HepG2 (cell line): ENCODE measurements around the gene MS4A6A. TPM values are rescaled to one million over a fixed set of nuclear protein-coding genes. Genes with fewer than 3 reads are reported as not detected.

Experiments used
- ATAC-seq: fragments of 200-7000 bp; cut with Tn5 transposase; 3 replicates; pipeline ENCODE4 v1.9.1; 2020; ENCODE audit warnings: mild to moderate bottlenecking, moderate library complexity
- BruUV-seq: library from RNA; stranded (reverse); fragments of 400-500 nt; replicated peaks from 2 replicates; lab custom pipeline; 2021; lab: Mats Ljungman, UMichigan
- CTCF ChIA-PET: fragments of 300-600 bp; formaldehyde crosslinking; extraction: SDS; loops from one replicate; lab custom pipeline; 2021; ENCODE audit warnings: low total read pairs, inconsistent platforms, low intra/inter-chr PET ratio; lab: Yijun Ruan, JAX
- POLR2A ChIA-PET: fragments of 350-600 bp; sonication (Branson Sonifier 250); formaldehyde crosslinking; loops from one replicate; lab custom pipeline; 2020; ENCODE audit warnings: antibody characterized with exemption, inconsistent platforms; lab: Yijun Ruan, JAX
- DNase-seq: peaks from one replicate; pipeline ENCODE4 v3.0.0-alpha.2; 2015; ENCODE audit warnings: low spot score
- FAIRE-seq: peaks from 3 replicates; lab custom pipeline; 2011; peaks lifted over from hg19 to GRCh38; lab: Jason Lieb, UNC
- H2AFZ ChIP-seq: one replicate; pipeline ENCODE4 v1.6.1; 2011; ENCODE audit warnings: low read length, inconsistent platforms
- H3K27ac ChIP-seq: fragments of 300-600 bp; 3 replicates; pipeline ENCODE4 v1.8.0; 2011; ENCODE audit warnings: mixed run types, mild to moderate bottlenecking, mixed read lengths, low read length, inconsistent platforms; ENCODE audit not compliant: insufficient read depth; ENCODE audit errors: extremely low read length
- H3K27me3 ChIP-seq, 2 experiments: fragments of 200-600 bp in 1 of 2; 2 replicates in 1 of 2; 3 replicates in 1 of 2; pipeline versions ENCODE4 v1.6.0 to v1.8.0; 2011; ENCODE audit warnings: low read length in 2 of 2, mild to moderate bottlenecking in 2 of 2, moderate library complexity in 2 of 2, inconsistent platforms in 1 of 2; ENCODE audit not compliant: insufficient read depth in 2 of 2, control insufficient read depth in 1 of 2
- H3K36me3 ChIP-seq, 2 experiments: fragments of 200-600 bp in 1 of 2; replicated peaks in 1 of 2; 2 replicates in 1 of 2; 3 replicates in 1 of 2; pipeline versions ENCODE4 v1.5.1 to v1.8.0; 2011; ENCODE audit warnings: low read length in 2 of 2, inconsistent platforms in 1 of 2; ENCODE audit not compliant: insufficient read depth in 2 of 2, control insufficient read depth in 1 of 2
- H3K4me1 ChIP-seq: 2 replicates; pipeline ENCODE4 v1.5.1; 2012; ENCODE audit warnings: low read length, inconsistent platforms; ENCODE audit not compliant: insufficient read depth
- H3K4me2 ChIP-seq: 2 replicates; pipeline ENCODE4 v1.6.0; 2011; ENCODE audit warnings: low read depth, low read length, inconsistent platforms
- H3K4me3 ChIP-seq, 3 experiments: fragments of 200-600 bp in 1 of 3; sonication (generic), shearing (Covaris generic) in 1 of 3; replicated peaks in 1 of 3; 2 replicates each; pipeline ENCODE4 v1.5.1; 2011 to 2016; ENCODE audit warnings: low read length in 3 of 3, inconsistent platforms in 2 of 3, low read depth in 2 of 3, mild to moderate bottlenecking in 2 of 3, control low read depth in 1 of 3, mixed read lengths in 1 of 3; ENCODE audit not compliant: insufficient read depth in 1 of 3
- H3K79me2 ChIP-seq: one replicate; pipeline ENCODE4 v1.6.1; 2011; ENCODE audit warnings: low read length, inconsistent platforms; ENCODE audit not compliant: insufficient read depth
- H3K9ac ChIP-seq: 2 replicates; pipeline ENCODE4 v1.6.0; 2011; ENCODE audit warnings: mild to moderate bottlenecking, low read depth, low read length, inconsistent platforms; ENCODE audit not compliant: insufficient read depth
- H3K9me3 ChIP-seq: 2 replicates; pipeline ENCODE4 v1.5.1; 2012; ENCODE audit warnings: mild to moderate bottlenecking, low read length
- H4K20me1 ChIP-seq: 2 replicates; pipeline ENCODE4 v1.6.0; 2011; ENCODE audit warnings: inconsistent platforms, mild to moderate bottlenecking, low read length, moderate library complexity; ENCODE audit not compliant: insufficient read depth
- AGO2 ChIP-seq: fragments of 200-400 bp; formaldehyde crosslinking; optimal IDR thresholded peaks from 2 replicates; pipeline ENCODE3; 2017; ENCODE audit warnings: mild to moderate bottlenecking, low read depth, low read length, moderate library complexity
- ATF7-NPFF ChIP-seq: sonication (generic); formaldehyde crosslinking; IDR thresholded peaks from 2 replicates; pipeline ENCODE4 v1.8.1; 2023; ENCODE audit warnings: mild to moderate bottlenecking, low read depth, missing genetic modification reagents, moderate library complexity
- HMGA1 ChIP-seq: sonication (generic); formaldehyde crosslinking; conservative IDR thresholded peaks from 2 replicates; pipeline ENCODE4 v1.4.0; 2020; ENCODE audit warnings: missing genetic modification reagents
- KAT2B ChIP-seq: fragments of 150-350 bp; IDR thresholded peaks from 2 replicates; pipeline ENCODE4 v1.6.1; 2014; ENCODE audit warnings: low read depth, low read length, borderline replicate concordance
- MLLT10 ChIP-seq: sonication (generic); formaldehyde crosslinking; IDR thresholded peaks from 2 replicates; pipeline ENCODE4 v1.4.0; 2020; ENCODE audit warnings: missing genetic modification reagents
- TOE1 ChIP-seq: sonication (generic); formaldehyde crosslinking; IDR thresholded peaks from 2 replicates; pipeline ENCODE4 v1.4.0; 2020; ENCODE audit warnings: mild to moderate bottlenecking, missing genetic modification reagents
- ZNF567 ChIP-seq: sonication (generic); formaldehyde crosslinking; IDR thresholded peaks from 2 replicates; pipeline ENCODE4 v1.8.1; 2023; ENCODE audit warnings: mild to moderate bottlenecking, missing genetic modification reagents, borderline replicate concordance
- ZNF644 ChIP-seq: IDR thresholded peaks from 2 replicates; pipeline ENCODE4 v1.6.1; 2016; ENCODE audit warnings: low read depth
- ZNF879 ChIP-seq: sonication (generic); formaldehyde crosslinking; IDR thresholded peaks from 2 replicates; pipeline ENCODE4 v1.8.1; 2023; ENCODE audit warnings: missing genetic modification reagents
- WGBS: methylation state at CpG from one replicate; pipeline ENCODE4 v1.1.6; 2017; ENCODE audit warnings: low lambda C conversion rate; 5-methylcytosine and 5-hydroxymethylcytosine counted together
- in situ Hi-C: cut with HindIII; loops from 2 replicates; pipeline ENCODE4 v1.10.0; 2017; ENCODE audit warnings: low pct_unique_long_range_greater_than_20kb; ENCODE audit not compliant: extremely low pct_ligation_motif_present
- intact Hi-C: fragments of 100-400 bp; cut with micrococcal nuclease; formaldehyde crosslinking; loops from one replicate; pipeline ENCODE4 v1.10.0; 2022; ENCODE audit not compliant: unreplicated experiment
- polyA plus RNA-seq, 8 experiments: library from polyadenylated mRNA; depleted of rRNA in 3 of 8; stranded (reverse) in 7 of 8; unstranded in 1 of 8; fragments of >200 nt; fragmentation: Illumina TruSeq in 4 of 8; extraction: Trizol in 4 of 8; gene quantifications; 2 replicates each; pipeline versions ENCODE4 v1.2.1 to v1.2.3, GENCODE V29; 2011 to 2016; ENCODE audit warnings: low read depth in 4 of 8, missing spikeins in 1 of 8, mixed read lengths in 1 of 8; ENCODE audit not compliant: insufficient read depth in 1 of 8
- total RNA-seq, 5 experiments: library from RNA; depleted of rRNA; stranded (reverse); fragments of >200 nt; fragmentation: Illumina TruSeq; extraction: Trizol; gene quantifications; 2 replicates each; pipeline ENCODE4 v1.2.3, GENCODE V29; 2016; ENCODE audit warnings: low read depth in 1 of 5
- TF ChIP-seq, protein P1 (sequence below): IDR thresholded peaks from 2 replicates; pipeline ENCODE4 v1.6.1; 2016; ENCODE audit warnings: missing compliant biosample characterization, missing genetic modification reagents, borderline replicate concordance
- TF ChIP-seq, protein P2 (sequence below), 2 experiments: sonication (generic) in 1 of 2; formaldehyde crosslinking in 1 of 2; IDR thresholded peaks; 2 replicates each; pipeline versions ENCODE4 v1.5.1 to v1.6.1; 2011 to 2020; ENCODE audit warnings: borderline replicate concordance in 1 of 2, low read depth in 1 of 2, low read length in 1 of 2, mild to moderate bottlenecking in 1 of 2, missing genetic modification reagents in 1 of 2, moderate library complexity in 1 of 2
- TF ChIP-seq, protein P3 (sequence below): sonication (generic); formaldehyde crosslinking; IDR thresholded peaks from 2 replicates; pipeline ENCODE4 v1.5.0; 2020; ENCODE audit warnings: missing genetic modification reagents
- TF ChIP-seq, protein P4 (sequence below): sonication (generic); formaldehyde crosslinking; IDR thresholded peaks from 2 replicates; pipeline ENCODE4 v1.4.0; 2020; ENCODE audit warnings: missing genetic modification reagents

The MS4A6A gene
- total and polyA plus RNA-seq, 2 of the 13 experiments (the other 11 are each of a cell fraction or from before 2014, with no cell fraction given): not detected

DNA sequence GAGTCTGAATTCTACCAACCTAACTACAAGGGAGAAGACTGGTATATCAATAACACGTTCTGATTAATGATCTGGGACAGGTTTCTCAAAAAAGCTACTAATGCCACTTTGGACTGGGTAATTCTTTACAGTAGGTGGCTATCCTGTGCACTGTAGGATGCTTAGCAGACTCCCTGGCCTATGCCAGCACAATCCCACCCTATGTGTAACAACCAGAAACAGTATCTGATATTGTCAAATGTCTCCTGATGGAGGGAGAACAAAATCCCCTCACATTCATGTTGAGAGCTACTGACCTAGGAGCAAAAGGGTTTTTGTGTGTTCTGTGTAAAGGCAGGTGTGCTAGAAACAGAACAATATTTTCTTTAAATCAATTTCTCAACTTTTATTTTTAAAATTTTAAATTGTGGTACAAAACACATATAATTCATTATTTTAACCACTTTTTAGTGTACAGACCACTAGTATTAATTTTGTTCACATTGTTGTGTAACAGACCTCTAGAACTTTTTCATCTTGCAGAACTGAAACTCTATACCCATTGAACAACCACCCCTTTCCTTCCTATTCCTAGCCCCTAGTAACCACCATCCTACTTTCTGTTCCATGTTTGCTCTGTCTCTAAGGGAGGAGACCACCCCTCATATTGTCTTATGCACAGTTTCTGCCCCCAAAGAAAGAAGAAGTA lies 2.1 kb upstream of the MS4A6A start:
- no TSS peak for BruUV-seq
- ATAC-seq: no peak
- H4K20me1 ChIP-seq: no peaks in the 10 kb centered on the region

More for the DNA sequence above, 2.1 kb upstream of the MS4A6A start:
- Histone ChIP-seq H3K4me1 (no peaks in the 10 kb centered on the region), H3K27ac (no peak overlapping the region), H3K9ac (no peak overlapping the region), H3K4me2 (no peak overlapping the region), H3K36me3 (no peaks in the 10 kb centered on the region), H3K79me2 (no peaks in the 10 kb centered on the region), H3K27me3 (no peaks in the 10 kb centered on the region; a peak in 1 of 5 replicates), H2AFZ (no peak overlapping the region), H3K4me3 (no peak overlapping the region), H3K9me3 (no peaks in the 10 kb centered on the region)
- CTCF ChIA-PET: no interaction called here
- FAIRE-seq (no peak), DNase-seq (no peak)
- in situ Hi-C loops: no loop called here
- POLR2A ChIA-PET: no interaction called here
- 0% methylated on average over 1 of the region's 1 CpG for WGBS
- intact Hi-C loops: no loop called here
- TF ChIP-seq ATF7-NPFF (CRISPR knock-in tag): no peak
- TF ChIP-seq, protein P1, sequence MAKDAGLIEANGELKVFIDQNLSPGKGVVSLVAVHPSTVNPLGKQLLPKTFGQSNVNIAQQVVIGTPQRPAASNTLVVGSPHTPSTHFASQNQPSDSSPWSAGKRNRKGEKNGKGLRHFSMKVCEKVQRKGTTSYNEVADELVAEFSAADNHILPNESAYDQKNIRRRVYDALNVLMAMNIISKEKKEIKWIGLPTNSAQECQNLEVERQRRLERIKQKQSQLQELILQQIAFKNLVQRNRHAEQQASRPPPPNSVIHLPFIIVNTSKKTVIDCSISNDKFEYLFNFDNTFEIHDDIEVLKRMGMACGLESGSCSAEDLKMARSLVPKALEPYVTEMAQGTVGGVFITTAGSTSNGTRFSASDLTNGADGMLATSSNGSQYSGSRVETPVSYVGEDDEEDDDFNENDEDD: no peak
- TF ChIP-seq ZNF879: no peak
- no peak for TF ChIP-seq ZNF567 (CRISPR knock-in tag)
- TF ChIP-seq, protein P2, sequence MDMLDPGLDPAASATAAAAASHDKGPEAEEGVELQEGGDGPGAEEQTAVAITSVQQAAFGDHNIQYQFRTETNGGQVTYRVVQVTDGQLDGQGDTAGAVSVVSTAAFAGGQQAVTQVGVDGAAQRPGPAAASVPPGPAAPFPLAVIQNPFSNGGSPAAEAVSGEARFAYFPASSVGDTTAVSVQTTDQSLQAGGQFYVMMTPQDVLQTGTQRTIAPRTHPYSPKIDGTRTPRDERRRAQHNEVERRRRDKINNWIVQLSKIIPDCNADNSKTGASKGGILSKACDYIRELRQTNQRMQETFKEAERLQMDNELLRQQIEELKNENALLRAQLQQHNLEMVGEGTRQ (IDR thresholded peaks at IDR 0.05; ENCODE audit: low read depth, low read length): no peak
- TF ChIP-seq, protein P2 (CRISPR knock-in tag; IDR thresholded peaks at IDR 0.05; ENCODE audit: borderline replicate concordance): no peak
- TF ChIP-seq, protein P3, sequence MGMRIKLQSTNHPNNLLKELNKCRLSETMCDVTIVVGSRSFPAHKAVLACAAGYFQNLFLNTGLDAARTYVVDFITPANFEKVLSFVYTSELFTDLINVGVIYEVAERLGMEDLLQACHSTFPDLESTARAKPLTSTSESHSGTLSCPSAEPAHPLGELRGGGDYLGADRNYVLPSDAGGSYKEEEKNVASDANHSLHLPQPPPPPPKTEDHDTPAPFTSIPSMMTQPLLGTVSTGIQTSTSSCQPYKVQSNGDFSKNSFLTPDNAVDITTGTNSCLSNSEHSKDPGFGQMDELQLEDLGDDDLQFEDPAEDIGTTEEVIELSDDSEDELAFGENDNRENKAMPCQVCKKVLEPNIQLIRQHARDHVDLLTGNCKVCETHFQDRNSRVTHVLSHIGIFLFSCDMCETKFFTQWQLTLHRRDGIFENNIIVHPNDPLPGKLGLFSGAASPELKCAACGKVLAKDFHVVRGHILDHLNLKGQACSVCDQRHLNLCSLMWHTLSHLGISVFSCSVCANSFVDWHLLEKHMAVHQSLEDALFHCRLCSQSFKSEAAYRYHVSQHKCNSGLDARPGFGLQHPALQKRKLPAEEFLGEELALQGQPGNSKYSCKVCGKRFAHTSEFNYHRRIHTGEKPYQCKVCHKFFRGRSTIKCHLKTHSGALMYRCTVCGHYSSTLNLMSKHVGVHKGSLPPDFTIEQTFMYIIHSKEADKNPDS (CRISPR knock-in tag): no peak
- TF ChIP-seq AGO2: no peak
- TF ChIP-seq TOE1 (CRISPR knock-in tag): no peak
- TF ChIP-seq KAT2B: no peak
- TF ChIP-seq ZNF644 (CRISPR knock-in tag): no peak
- TF ChIP-seq, protein P4, sequence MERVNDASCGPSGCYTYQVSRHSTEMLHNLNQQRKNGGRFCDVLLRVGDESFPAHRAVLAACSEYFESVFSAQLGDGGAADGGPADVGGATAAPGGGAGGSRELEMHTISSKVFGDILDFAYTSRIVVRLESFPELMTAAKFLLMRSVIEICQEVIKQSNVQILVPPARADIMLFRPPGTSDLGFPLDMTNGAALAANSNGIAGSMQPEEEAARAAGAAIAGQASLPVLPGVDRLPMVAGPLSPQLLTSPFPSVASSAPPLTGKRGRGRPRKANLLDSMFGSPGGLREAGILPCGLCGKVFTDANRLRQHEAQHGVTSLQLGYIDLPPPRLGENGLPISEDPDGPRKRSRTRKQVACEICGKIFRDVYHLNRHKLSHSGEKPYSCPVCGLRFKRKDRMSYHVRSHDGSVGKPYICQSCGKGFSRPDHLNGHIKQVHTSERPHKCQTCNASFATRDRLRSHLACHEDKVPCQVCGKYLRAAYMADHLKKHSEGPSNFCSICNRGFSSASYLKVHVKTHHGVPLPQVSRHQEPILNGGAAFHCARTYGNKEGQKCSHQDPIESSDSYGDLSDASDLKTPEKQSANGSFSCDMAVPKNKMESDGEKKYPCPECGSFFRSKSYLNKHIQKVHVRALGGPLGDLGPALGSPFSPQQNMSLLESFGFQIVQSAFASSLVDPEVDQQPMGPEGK (CRISPR knock-in tag): no peak
- no peak for TF ChIP-seq HMGA1 (CRISPR knock-in tag)
- TF ChIP-seq MLLT10 (CRISPR knock-in tag): no peak
